Osteoblast (primary cell): ENCODE data around the gene GRIK4. TPM values are rescaled to one million over a fixed set of nuclear protein-coding genes. Genes with fewer than 3 reads are reported as not detected.

Source experiments
- DNase-seq: peaks from one replicate; pipeline ENCODE4 v3.0.0; 2011; ENCODE audit warnings: low spot score, mixed read lengths; ENCODE audit not compliant: insufficient read length; ENCODE audit errors: missing footprints
- H2AFZ ChIP-seq: 2 replicates; pipeline ENCODE4 v1.6.0; 2011; ENCODE audit warnings: mild to moderate bottlenecking, low read length
- H3K27ac ChIP-seq: 2 replicates; pipeline ENCODE4 v1.5.1; 2011; ENCODE audit warnings: mild to moderate bottlenecking, low read depth, low read length, moderate library complexity
- H3K27me3 ChIP-seq: 2 replicates; pipeline ENCODE4 v1.6.0; 2012; ENCODE audit warnings: mild to moderate bottlenecking, control low read depth, inconsistent platforms, low read length, moderate library complexity; ENCODE audit not compliant: insufficient read depth
- H3K36me3 ChIP-seq: 2 replicates; pipeline ENCODE4 v1.5.1; 2011; ENCODE audit warnings: mild to moderate bottlenecking, low read length, control low read depth, moderate library complexity; ENCODE audit not compliant: insufficient read depth
- H3K4me1 ChIP-seq: 2 replicates; pipeline ENCODE4 v1.5.1; 2011; ENCODE audit warnings: mild to moderate bottlenecking, low read length, control low read depth, moderate library complexity; ENCODE audit not compliant: insufficient read depth
- H3K4me2 ChIP-seq: 2 replicates; pipeline ENCODE4 v1.6.0; 2011; ENCODE audit warnings: mild to moderate bottlenecking, low read length; ENCODE audit not compliant: insufficient read depth
- H3K4me3 ChIP-seq: fragments of 200-600 bp; sonication (generic); 3 replicates; pipeline ENCODE4 v1.5.1; 2012; ENCODE audit warnings: mild to moderate bottlenecking, low read length, inconsistent platforms; ENCODE audit not compliant: insufficient read depth
- H3K79me2 ChIP-seq: 2 replicates; pipeline ENCODE4 v1.6.0; 2012; ENCODE audit warnings: mild to moderate bottlenecking, low read length, control low read depth, inconsistent platforms; ENCODE audit not compliant: insufficient read depth
- H3K9me3 ChIP-seq: 2 replicates; pipeline ENCODE4 v1.5.1; 2011; ENCODE audit warnings: low read depth, low read length, control low read depth
- H4K20me1 ChIP-seq: 2 replicates; pipeline ENCODE4 v1.6.0; 2012; ENCODE audit warnings: mild to moderate bottlenecking, low read length, control low read depth; ENCODE audit not compliant: insufficient read depth
- total RNA-seq: library from RNA; depleted of rRNA; stranded (reverse); fragments of >200 nt; gene quantifications from 2 replicates; pipeline ENCODE4 v1.2.3, GENCODE V29; 2012
- TF ChIP-seq, protein P1 (sequence below): IDR thresholded peaks from 2 replicates; pipeline ENCODE4 v1.5.1; 2011; ENCODE audit warnings: mild to moderate bottlenecking, low read depth, low read length, moderate library complexity; ENCODE audit errors: extremely low read depth

GRIK4 gene
- total RNA-seq, 1 donor: under 0.01 TPM

DNA sequence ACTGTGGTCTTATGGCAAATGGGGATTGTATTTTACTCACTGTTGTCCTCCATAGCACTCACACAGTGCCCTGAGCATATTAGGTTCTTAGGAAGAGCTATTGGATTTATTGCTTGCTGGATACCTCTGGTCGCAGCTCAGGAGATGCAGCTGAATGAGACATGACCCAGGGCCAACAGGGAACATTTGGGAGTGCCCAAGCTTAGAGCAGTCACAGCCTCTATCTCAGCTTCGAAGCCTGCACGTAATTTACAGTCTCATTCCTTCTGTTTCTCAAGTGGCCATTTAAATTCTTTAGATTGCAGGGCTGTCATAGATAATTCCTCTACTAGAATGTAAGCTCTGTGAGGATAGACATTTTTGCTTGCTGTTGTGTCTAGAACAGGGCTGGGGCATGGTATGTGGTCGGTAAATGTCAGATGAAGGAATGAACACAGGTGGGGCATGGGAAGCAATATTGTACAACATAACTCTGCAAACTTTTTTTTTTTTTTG lies 192.8 kb downstream of the GRIK4 start:
- Histone ChIP-seq H3K4me1 (no peaks in the 10 kb centered on the region), H3K27ac (no peak overlapping the region), H4K20me1 (no peaks in the 10 kb centered on the region), H3K27me3 (peaks cover 3% of the 10 kb centered on the region), H3K4me3 (no peak overlapping the region), H3K9me3 (no peaks in the 10 kb centered on the region), H3K36me3 (no peaks in the 10 kb centered on the region), H3K4me2 (no peak overlapping the region), H2AFZ (no peak overlapping the region), H3K79me2 (no peaks in the 10 kb centered on the region)
- TF ChIP-seq, protein P1, sequence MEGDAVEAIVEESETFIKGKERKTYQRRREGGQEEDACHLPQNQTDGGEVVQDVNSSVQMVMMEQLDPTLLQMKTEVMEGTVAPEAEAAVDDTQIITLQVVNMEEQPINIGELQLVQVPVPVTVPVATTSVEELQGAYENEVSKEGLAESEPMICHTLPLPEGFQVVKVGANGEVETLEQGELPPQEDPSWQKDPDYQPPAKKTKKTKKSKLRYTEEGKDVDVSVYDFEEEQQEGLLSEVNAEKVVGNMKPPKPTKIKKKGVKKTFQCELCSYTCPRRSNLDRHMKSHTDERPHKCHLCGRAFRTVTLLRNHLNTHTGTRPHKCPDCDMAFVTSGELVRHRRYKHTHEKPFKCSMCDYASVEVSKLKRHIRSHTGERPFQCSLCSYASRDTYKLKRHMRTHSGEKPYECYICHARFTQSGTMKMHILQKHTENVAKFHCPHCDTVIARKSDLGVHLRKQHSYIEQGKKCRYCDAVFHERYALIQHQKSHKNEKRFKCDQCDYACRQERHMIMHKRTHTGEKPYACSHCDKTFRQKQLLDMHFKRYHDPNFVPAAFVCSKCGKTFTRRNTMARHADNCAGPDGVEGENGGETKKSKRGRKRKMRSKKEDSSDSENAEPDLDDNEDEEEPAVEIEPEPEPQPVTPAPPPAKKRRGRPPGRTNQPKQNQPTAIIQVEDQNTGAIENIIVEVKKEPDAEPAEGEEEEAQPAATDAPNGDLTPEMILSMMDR: no peak
- no peak for DNase-seq

DNA sequence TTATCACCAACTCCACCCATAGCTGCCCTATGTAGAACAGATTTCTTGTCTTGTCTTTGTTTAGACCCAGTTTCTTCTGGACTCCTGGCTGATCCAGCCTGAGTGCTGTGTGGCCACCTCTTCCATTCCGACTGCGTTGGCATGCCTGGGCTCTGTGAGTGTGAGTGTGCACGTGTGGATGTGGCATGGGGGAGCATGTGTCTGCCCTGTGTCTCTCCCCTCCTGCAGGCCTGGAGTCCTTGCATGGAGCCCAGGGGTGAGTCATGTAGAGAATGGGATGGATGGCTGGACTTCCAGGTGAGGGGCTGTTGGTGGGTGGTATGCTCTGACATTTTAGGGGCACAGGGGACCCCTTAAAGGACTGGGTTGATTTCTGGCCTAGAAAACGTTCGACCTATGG lies 194.7 kb downstream of the GRIK4 start:
- Histone ChIP-seq H3K4me3 (no peak overlapping the region), H3K27ac (no peak overlapping the region), H3K36me3 (no peaks in the 10 kb centered on the region), H4K20me1 (no peaks in the 10 kb centered on the region), H3K4me1 (peaks cover 17% of the 10 kb centered on the region), H3K27me3 (peaks cover 3% of the 10 kb centered on the region), H3K4me2 (no peak overlapping the region), H3K79me2 (no peaks in the 10 kb centered on the region), H3K9me3 (no peaks in the 10 kb centered on the region), H2AFZ (no peak overlapping the region)
- TF ChIP-seq, protein P1: no peak
- DNase-seq: no peak

DNA sequence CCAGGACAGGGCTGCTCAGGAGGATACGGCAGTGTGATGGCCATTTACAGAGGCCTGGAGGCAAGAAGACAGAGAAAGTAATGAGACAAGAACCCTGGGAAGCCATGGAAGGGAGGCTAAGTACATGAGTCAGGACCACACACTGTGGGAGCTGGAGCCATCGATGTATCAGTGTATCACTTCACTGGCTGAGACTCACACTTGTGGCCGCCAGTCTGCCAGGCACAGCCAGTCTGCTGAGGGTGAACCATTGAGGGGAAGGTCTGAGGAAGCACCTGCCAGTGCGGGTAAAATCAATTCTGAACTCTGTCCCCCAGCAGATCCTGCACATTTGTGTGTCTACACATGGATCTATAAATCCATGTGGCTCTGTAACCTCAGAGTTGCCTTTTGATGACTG lies 195.6 kb downstream of the GRIK4 start:
- Histone ChIP-seq H4K20me1 (no peaks in the 10 kb centered on the region), H3K79me2 (no peaks in the 10 kb centered on the region), H2AFZ (no peak overlapping the region), H3K27ac (no peak overlapping the region), H3K36me3 (no peaks in the 10 kb centered on the region), H3K27me3 (peaks cover 3% of the 10 kb centered on the region), H3K9me3 (no peaks in the 10 kb centered on the region), H3K4me3 (no peak overlapping the region), H3K4me2 (no peak overlapping the region), H3K4me1 (peaks cover 25% of the 10 kb centered on the region)
- TF ChIP-seq, protein P1: no peak
- DNase-seq: peak; percentile 27

DNA sequence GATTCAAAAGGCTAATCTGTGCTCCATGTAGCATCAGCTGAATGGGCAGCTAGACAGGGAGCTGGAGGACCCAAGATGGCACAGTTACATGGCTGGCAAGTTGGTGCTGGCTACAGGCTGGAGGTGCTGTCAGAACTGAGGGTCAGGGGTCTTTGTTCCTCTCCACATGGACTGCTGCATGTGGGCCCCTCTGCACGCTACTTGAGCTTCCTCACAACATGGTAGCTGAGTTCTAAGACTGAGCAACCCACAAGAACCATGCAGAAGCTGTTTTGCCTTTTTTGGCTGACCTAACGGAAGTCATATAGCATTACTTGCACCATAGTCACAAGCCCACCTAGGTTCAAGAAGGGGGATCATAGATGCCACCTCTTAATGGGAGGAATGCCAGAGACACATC lies 196.1 kb downstream of the GRIK4 start:
- H3K9me3 ChIP-seq: no peaks in the 10 kb centered on the region
- H3K27ac ChIP-seq: no peak overlapping the region
- no peak overlapping the region for H2AFZ ChIP-seq
- peaks cover 27% of the 10 kb centered on the region for H3K4me1 ChIP-seq
- TF ChIP-seq, protein P1: no peak
- H3K27me3 ChIP-seq: peaks cover 3% of the 10 kb centered on the region
- no peak for DNase-seq
- H4K20me1 ChIP-seq: no peaks in the 10 kb centered on the region
- H3K4me2 ChIP-seq: no peak overlapping the region
- no peak overlapping the region for H3K4me3 ChIP-seq
- no peaks in the 10 kb centered on the region for H3K36me3 ChIP-seq
- H3K79me2 ChIP-seq: no peaks in the 10 kb centered on the region
